IMR-90 (cell line): ENCODE results near the gene WDR11. TPM values are rescaled to one million over a fixed set of nuclear protein-coding genes. Genes with fewer than 3 reads are reported as not detected.

Experiments used
- ATAC-seq: fragments of 200-7000 bp; cut with Tn5 transposase; 2 replicates; pipeline ENCODE4 v1.9.1; 2020; ENCODE audit warnings: low read depth, mild to moderate bottlenecking, moderate library complexity
- BruUV-seq: library from RNA; stranded (reverse); fragments of 400-500 nt; replicated peaks from 2 replicates; lab custom pipeline; 2021; lab: Mats Ljungman, UMichigan
- CTCF ChIA-PET: fragments of 300-600 bp; formaldehyde crosslinking; extraction: SDS; loops from one replicate; lab custom pipeline; 2021; ENCODE audit warnings: antibody characterized with exemption; lab: Yijun Ruan, JAX
- POLR2A ChIA-PET: fragments of 300-600 bp; sonication (Branson Sonifier 250); formaldehyde crosslinking; loops from one replicate; lab custom pipeline; 2022; ENCODE audit warnings: antibody characterized with exemption; ENCODE audit not compliant: unreplicated experiment; lab: Charles Lee
- DNase-seq: peaks from one replicate; pipeline ENCODE4 v3.0.0; 2013
- H2AFZ ChIP-seq: replicated peaks from 2 replicates; pipeline ENCODE3; 2013; ENCODE audit warnings: low read length, mild to moderate bottlenecking; ENCODE audit not compliant: poor library complexity
- H2AK5ac ChIP-seq: 2 replicates; pipeline ENCODE4 v1.6.1; 2013; ENCODE audit warnings: low read depth, low read length, inconsistent platforms
- H2AK9ac ChIP-seq: replicated peaks from 2 replicates; pipeline ENCODE3; 2013; ENCODE audit warnings: mild to moderate bottlenecking, low read depth, low read length, moderate library complexity; ENCODE audit not compliant: poor library complexity
- H2BK120ac ChIP-seq: 2 replicates; pipeline ENCODE4 v1.6.1; 2013; ENCODE audit warnings: low read depth, low read length, inconsistent platforms
- H2BK15ac ChIP-seq: 3 replicates; pipeline ENCODE4 v1.6.1; 2013; ENCODE audit warnings: low read depth, low read length, inconsistent platforms
- H2BK20ac ChIP-seq: 2 replicates; pipeline ENCODE4 v1.6.1; 2013; ENCODE audit warnings: low read depth, mild to moderate bottlenecking, inconsistent platforms, low read length, moderate library complexity
- H2BK5ac ChIP-seq: 2 replicates; pipeline ENCODE4 v1.6.1; 2013; ENCODE audit warnings: mild to moderate bottlenecking, low read depth, low read length, inconsistent platforms; ENCODE audit not compliant: poor library complexity, severe bottlenecking
- H3K14ac ChIP-seq: replicated peaks from 2 replicates; pipeline ENCODE4 v1.6.1; 2013; ENCODE audit warnings: low read depth, low read length, inconsistent platforms
- H3K18ac ChIP-seq: 2 replicates; pipeline ENCODE4 v1.6.1; 2013; ENCODE audit warnings: low read depth, low read length, control low read depth
- H3K23ac ChIP-seq: 2 replicates; pipeline ENCODE4 v1.6.1; 2013; ENCODE audit warnings: low read depth, low read length, inconsistent platforms
- H3K27ac ChIP-seq: 2 replicates; pipeline ENCODE4 v1.5.1; 2013; ENCODE audit warnings: mild to moderate bottlenecking, control low read depth, low read length; ENCODE audit not compliant: insufficient read depth
- H3K27me3 ChIP-seq: 2 replicates; pipeline ENCODE4 v1.6.1; 2013; ENCODE audit warnings: low read length; ENCODE audit not compliant: control insufficient read depth, insufficient read depth
- H3K36me3 ChIP-seq: 2 replicates; pipeline ENCODE4 v1.6.1; 2013; ENCODE audit warnings: low read length, mixed read lengths; ENCODE audit not compliant: control insufficient read depth, insufficient read depth
- H3K4ac ChIP-seq: 2 replicates; pipeline ENCODE4 v1.6.1; 2013; ENCODE audit warnings: low read depth, low read length, inconsistent platforms
- H3K4me1 ChIP-seq: 2 replicates; pipeline ENCODE4 v1.6.1; 2013; ENCODE audit warnings: low read length, mixed read lengths; ENCODE audit not compliant: control insufficient read depth, insufficient read depth
- H3K4me2 ChIP-seq: 2 replicates; pipeline ENCODE4 v1.6.1; 2013; ENCODE audit warnings: low read depth, mild to moderate bottlenecking, control low read depth, low read length, moderate library complexity
- H3K4me3 ChIP-seq: 2 replicates; pipeline ENCODE4 v1.5.1; 2013; ENCODE audit warnings: low read depth, mild to moderate bottlenecking, control low read depth, low read length, moderate library complexity; ENCODE audit not compliant: insufficient read depth
- H3K56ac ChIP-seq: 2 replicates; pipeline ENCODE4 v1.6.1; 2013; ENCODE audit warnings: low read length, inconsistent platforms; ENCODE audit not compliant: insufficient read depth; ENCODE audit errors: extremely low read depth
- H3K79me1 ChIP-seq, 2 experiments: 2 replicates each; pipeline ENCODE4 v1.6.1; 2013; ENCODE audit warnings: low read length in 2 of 2, inconsistent platforms in 1 of 2, low read depth in 1 of 2
- H3K9ac ChIP-seq: 2 replicates; pipeline ENCODE4 v1.6.1; 2013; ENCODE audit warnings: low read depth, low read length, control low read depth
- H3K9me1 ChIP-seq: 2 replicates; pipeline ENCODE4 v1.6.1; 2013; ENCODE audit warnings: low read length, inconsistent platforms; ENCODE audit not compliant: insufficient read depth
- H3K9me3 ChIP-seq: 2 replicates; pipeline ENCODE4 v1.6.1; 2013; ENCODE audit warnings: low read length; ENCODE audit not compliant: control insufficient read depth, insufficient read depth
- H4K20me1 ChIP-seq: 2 replicates; pipeline ENCODE4 v1.6.1; 2013; ENCODE audit warnings: low read length, inconsistent platforms; ENCODE audit not compliant: insufficient read depth
- H4K5ac ChIP-seq: 2 replicates; pipeline ENCODE4 v1.6.1; 2013; ENCODE audit warnings: mild to moderate bottlenecking, low read depth, low read length, control low read depth
- H4K8ac ChIP-seq, 2 experiments: 2 replicates each; pipeline ENCODE4 v1.6.1; 2013; ENCODE audit warnings: low read depth in 2 of 2, low read length in 2 of 2, control low read depth in 1 of 2, inconsistent platforms in 1 of 2
- H4K91ac ChIP-seq: 2 replicates; pipeline ENCODE4 v1.6.1; 2013; ENCODE audit warnings: low read depth, low read length, inconsistent platforms; ENCODE audit not compliant: insufficient read depth
- BHLHE40 ChIP-seq: fragments of 150-350 bp; IDR thresholded peaks from 2 replicates; pipeline ENCODE4 v1.6.1; 2016; ENCODE audit warnings: mild to moderate bottlenecking, low read depth, low read length
- CEBPB ChIP-seq: IDR thresholded peaks from 2 replicates; pipeline ENCODE4 v1.6.1; 2012; ENCODE audit warnings: low read depth, low read length, improper control_type of control experiment
- CHD1 ChIP-seq: IDR thresholded peaks from 2 replicates; pipeline ENCODE4 v1.6.1; 2012; ENCODE audit warnings: low read depth, low read length, improper control_type of control experiment
- FOS ChIP-seq: fragments of 150-350 bp; IDR thresholded peaks from 2 replicates; pipeline ENCODE4 v1.6.1; 2016; ENCODE audit warnings: low read depth, low read length
- MAFK ChIP-seq: IDR thresholded peaks from 2 replicates; pipeline ENCODE4 v1.6.1; 2012; ENCODE audit warnings: low read depth, low read length, improper control_type of control experiment
- MAZ ChIP-seq: IDR thresholded peaks from 2 replicates; pipeline ENCODE4 v1.6.1; 2012; ENCODE audit warnings: low read depth, mild to moderate bottlenecking, low read length, improper control_type of control experiment, moderate library complexity, borderline replicate concordance
- MXI1 ChIP-seq: IDR thresholded peaks from 2 replicates; pipeline ENCODE4 v1.6.1; 2012; ENCODE audit warnings: low read depth, mild to moderate bottlenecking, low read length, moderate library complexity, borderline replicate concordance
- NFE2L2 ChIP-seq: fragments of 150-350 bp; IDR thresholded peaks from 2 replicates; pipeline ENCODE4 v1.6.1; 2016; ENCODE audit warnings: low read depth, mild to moderate bottlenecking, low read length
- POLR2A ChIP-seq: IDR thresholded peaks from 2 replicates; pipeline ENCODE4 v1.6.1; 2012; ENCODE audit warnings: mild to moderate bottlenecking, low read depth, low read length
- RCOR1 ChIP-seq: IDR thresholded peaks from 2 replicates; pipeline ENCODE4 v1.6.1; 2012; ENCODE audit warnings: mild to moderate bottlenecking, low read length, improper control_type of control experiment; ENCODE audit not compliant: insufficient replicate concordance
- RFX5 ChIP-seq: IDR thresholded peaks from 2 replicates; pipeline ENCODE4 v1.8.0; 2012; ENCODE audit warnings: low read depth, mild to moderate bottlenecking, low read length, moderate library complexity
- WGBS, 2 experiments: methylation state at CpG; one replicate each; pipeline versions ENCODE4 v1.1.5 to v1.1.7; 2013; ENCODE audit warnings: missing lambda C conversion rate in 2 of 2; ENCODE audit not compliant: insufficient read length in 1 of 2; ENCODE audit errors: extremely low coverage in 2 of 2; 5-methylcytosine and 5-hydroxymethylcytosine counted together
- dilution Hi-C: fragments of 300-500 bp; cut with HindIII; formaldehyde crosslinking; loops from one replicate; pipeline ENCODE4 v1.14.3; 2018; ENCODE audit warnings: low sequenced_read_pairs; ENCODE audit not compliant: unreplicated experiment
- in situ Hi-C: fragments of 300-500 bp; cut with MboI; formaldehyde crosslinking; loops from 3 replicates; pipeline ENCODE4 v1.14.3; 2019; ENCODE audit warnings: low sequenced_read_pairs, inconsistent platforms, mixed read lengths
- intact Hi-C: fragments of 100-400 bp; cut with micrococcal nuclease; formaldehyde crosslinking; loops from 2 replicates; pipeline ENCODE4 v1.10.0; 2022
- polyA plus RNA-seq, 3 experiments: library from polyadenylated mRNA; depleted of rRNA; stranded (reverse); fragments of >200 nt; gene quantifications; 2 replicates each; pipeline ENCODE4 v1.2.3, GENCODE V29; 2012; ENCODE audit warnings: low replicate concordance in 1 of 3
- total RNA-seq: library from RNA; depleted of rRNA; stranded (reverse); fragments of >200 nt; gene quantifications from 2 replicates; pipeline ENCODE4 v1.2.3, GENCODE V29; 2012
- TF ChIP-seq, protein P1 (sequence below): conservative IDR thresholded peaks from 2 replicates; pipeline ENCODE4 v1.5.1; 2012; ENCODE audit warnings: mild to moderate bottlenecking, low read depth, low read length, improper control_type of control experiment
- TF ChIP-seq, protein P2 (sequence below): fragments of 150-350 bp; IDR thresholded peaks from 2 replicates; pipeline ENCODE4 v1.6.1; 2017; ENCODE audit warnings: mild to moderate bottlenecking, antibody characterized with exemption, low read length, low read depth

Gene WDR11
- total and polyA plus RNA-seq, 2 of the 4 experiments (the other 2 are of a cell fraction) = 31.6 to 62.6 TPM

DNA sequence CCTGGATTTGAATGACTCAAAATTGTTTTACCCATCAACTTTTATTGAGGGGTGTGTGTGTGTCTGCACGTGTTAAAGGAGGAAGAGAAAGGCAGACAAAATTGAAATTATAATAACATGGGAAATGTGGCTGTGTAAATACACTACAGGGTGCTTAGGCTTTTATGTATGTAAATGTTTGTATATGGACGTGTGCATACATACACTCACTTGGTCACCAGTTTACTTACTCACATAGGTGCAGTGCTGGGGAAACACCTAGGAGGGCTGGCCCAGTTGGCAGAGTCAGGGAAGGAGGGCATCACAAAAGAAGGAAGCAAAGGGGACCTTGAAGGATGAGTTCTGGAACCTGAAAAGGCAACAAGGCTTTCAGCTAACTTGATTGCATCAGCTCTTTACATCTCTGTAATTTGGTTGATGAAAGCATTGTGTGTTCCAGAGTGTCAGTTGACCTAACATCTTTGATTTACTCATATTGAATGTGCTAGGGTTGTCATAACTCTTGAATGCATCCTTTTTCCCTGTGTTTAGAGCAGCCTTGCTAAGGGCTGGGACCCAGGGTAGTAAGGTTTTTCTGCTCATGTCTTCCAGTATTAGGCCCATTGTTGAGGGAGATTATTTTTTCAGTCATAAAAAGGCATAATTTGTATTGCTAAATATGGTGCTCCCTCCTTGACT lies 10.2 kb downstream of the WDR11 start:
- no peaks in the 10 kb centered on the region for H3K27me3 ChIP-seq
- TF ChIP-seq CHD1 = no peak
- no peak for TF ChIP-seq FOS
- no peak for TF ChIP-seq CEBPB
- TF ChIP-seq RFX5 = no peak
- TF ChIP-seq NFE2L2 = no peak
- TF ChIP-seq BHLHE40 = no peak
- no peak for TF ChIP-seq MAFK
- TF ChIP-seq, protein P1, sequence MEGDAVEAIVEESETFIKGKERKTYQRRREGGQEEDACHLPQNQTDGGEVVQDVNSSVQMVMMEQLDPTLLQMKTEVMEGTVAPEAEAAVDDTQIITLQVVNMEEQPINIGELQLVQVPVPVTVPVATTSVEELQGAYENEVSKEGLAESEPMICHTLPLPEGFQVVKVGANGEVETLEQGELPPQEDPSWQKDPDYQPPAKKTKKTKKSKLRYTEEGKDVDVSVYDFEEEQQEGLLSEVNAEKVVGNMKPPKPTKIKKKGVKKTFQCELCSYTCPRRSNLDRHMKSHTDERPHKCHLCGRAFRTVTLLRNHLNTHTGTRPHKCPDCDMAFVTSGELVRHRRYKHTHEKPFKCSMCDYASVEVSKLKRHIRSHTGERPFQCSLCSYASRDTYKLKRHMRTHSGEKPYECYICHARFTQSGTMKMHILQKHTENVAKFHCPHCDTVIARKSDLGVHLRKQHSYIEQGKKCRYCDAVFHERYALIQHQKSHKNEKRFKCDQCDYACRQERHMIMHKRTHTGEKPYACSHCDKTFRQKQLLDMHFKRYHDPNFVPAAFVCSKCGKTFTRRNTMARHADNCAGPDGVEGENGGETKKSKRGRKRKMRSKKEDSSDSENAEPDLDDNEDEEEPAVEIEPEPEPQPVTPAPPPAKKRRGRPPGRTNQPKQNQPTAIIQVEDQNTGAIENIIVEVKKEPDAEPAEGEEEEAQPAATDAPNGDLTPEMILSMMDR = no peak
- no peak for TF ChIP-seq MAZ
- TF ChIP-seq RCOR1 = no peak
- no peak for TF ChIP-seq MXI1
- TF ChIP-seq, protein P2, sequence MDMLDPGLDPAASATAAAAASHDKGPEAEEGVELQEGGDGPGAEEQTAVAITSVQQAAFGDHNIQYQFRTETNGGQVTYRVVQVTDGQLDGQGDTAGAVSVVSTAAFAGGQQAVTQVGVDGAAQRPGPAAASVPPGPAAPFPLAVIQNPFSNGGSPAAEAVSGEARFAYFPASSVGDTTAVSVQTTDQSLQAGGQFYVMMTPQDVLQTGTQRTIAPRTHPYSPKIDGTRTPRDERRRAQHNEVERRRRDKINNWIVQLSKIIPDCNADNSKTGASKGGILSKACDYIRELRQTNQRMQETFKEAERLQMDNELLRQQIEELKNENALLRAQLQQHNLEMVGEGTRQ = no peak
- no peak for TF ChIP-seq POLR2A
- H3K4me2 ChIP-seq = no peak overlapping the region
- CTCF ChIA-PET = interaction anchor here (0.5 kb wide), 1 partner anchor 179 kb away, joined by 3 read pairs; no protein-coding TSS in a partner anchor
- no peak for DNase-seq
- no peak overlapping the region for H2AK9ac ChIP-seq
- H3K4me3 ChIP-seq = no peak overlapping the region
- H2BK20ac ChIP-seq = no peak overlapping the region
- no peaks in the 10 kb centered on the region for H4K20me1 ChIP-seq
- H2BK120ac ChIP-seq = no peak overlapping the region
- no peak overlapping the region for H4K8ac ChIP-seq
- H3K36me3 ChIP-seq = peaks cover 16% of the 10 kb centered on the region
- in situ Hi-C loops (loop anchor here (25.0 kb wide), 1 partner anchor 924 kb away; no protein-coding TSS in a partner anchor), dilution Hi-C loops (no loop called here), intact Hi-C loops (no loop called here)
- no peaks in the 10 kb centered on the region for H3K9me3 ChIP-seq
- no peaks in the 10 kb centered on the region for H3K9me1 ChIP-seq
- WGBS, 2 experiments = no CpG with 5 or more reads among the region's 2 CpGs
- BruUV-seq = no TSS peak
- H3K23ac ChIP-seq = no peak overlapping the region
- H2AFZ ChIP-seq = no peak overlapping the region
- no peak overlapping the region for H3K18ac ChIP-seq
- no peak overlapping the region for H2BK5ac ChIP-seq
- no peak overlapping the region for H3K4ac ChIP-seq
- H3K14ac ChIP-seq = no peak overlapping the region
- no peak overlapping the region for H4K91ac ChIP-seq
- no peak for ATAC-seq
- no peak overlapping the region for H4K5ac ChIP-seq
- no peak overlapping the region for H2BK15ac ChIP-seq
- POLR2A ChIA-PET = no interaction called here
- H3K79me1 ChIP-seq = peaks cover 3 to 4% of the 10 kb centered on the region in 2 experiments; a peak in 3 of 4 replicates
- H2AK5ac ChIP-seq = no peak overlapping the region
- H3K27ac ChIP-seq = no peak overlapping the region
- no peak overlapping the region for H3K9ac ChIP-seq
- H3K4me1 ChIP-seq = no peaks in the 10 kb centered on the region
- H3K56ac ChIP-seq = no peak overlapping the region; the same call in 1 of the 2 replicates
